HG03565 (cell line): ENCODE measurements around the gene TNKS1BP1.

ENCODE experiments used
- ATAC-seq: cut with Tn5 transposase; IDR thresholded peaks from one replicate; pipeline ENCODE4 v1.9.1; 2021; ENCODE audit warnings: mild to moderate bottlenecking, moderate library complexity; ENCODE audit not compliant: unreplicated experiment

The TNKS1BP1 gene

DNA sequence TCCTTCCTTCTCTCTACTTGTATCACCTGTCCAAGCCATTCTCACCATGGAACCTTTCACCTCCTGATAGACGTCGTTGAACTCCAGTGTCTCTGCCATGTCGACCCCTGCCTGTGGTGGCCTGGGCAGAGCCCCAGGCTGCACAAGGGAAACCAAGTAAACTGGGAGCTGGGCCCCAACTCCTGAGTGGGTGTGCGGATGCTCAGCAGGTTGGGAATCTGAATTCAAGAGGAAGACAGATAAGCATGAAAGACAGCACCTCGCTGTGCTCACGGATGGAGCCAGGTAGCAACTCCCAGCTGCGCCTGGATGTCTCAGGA is 10.2 kb upstream of the TNKS1BP1 start:
- ATAC-seq, result no peak

DNA sequence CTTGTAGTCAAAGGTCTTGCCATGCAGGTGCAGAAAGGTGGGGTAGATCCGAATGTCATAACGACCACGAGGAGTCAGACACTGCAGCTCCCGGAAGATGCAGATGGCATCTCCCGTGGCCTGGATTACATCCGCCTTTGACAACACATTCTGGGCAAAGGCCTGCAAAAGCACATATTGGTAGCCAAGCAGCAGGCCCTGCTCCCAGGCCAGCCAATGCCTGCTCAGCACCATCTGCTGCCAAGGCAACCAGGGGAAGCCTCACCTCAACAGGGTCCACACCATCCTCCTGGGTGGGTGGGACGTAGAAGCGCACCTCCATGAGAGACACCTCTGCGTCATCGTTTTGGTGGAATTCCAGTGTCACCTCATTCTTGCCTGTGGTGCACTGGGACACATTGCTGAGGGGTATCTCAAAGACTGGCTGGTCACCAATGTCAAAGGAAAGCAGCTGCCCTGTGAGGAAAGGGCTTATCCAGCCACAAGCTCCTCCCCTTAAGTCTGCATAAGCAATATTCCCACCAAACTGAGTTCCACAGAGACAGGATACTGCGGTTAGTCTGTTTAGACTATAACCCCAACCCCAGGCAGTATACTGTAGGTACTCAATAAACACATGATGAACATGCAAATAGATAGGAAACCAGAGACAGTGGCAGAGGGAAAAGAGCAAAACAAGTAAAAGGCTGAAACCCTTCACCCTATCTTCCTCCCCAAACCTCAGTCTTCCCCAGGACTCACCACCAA is 8.1 kb upstream of the TNKS1BP1 start:
- ATAC-seq, result no peak

DNA sequence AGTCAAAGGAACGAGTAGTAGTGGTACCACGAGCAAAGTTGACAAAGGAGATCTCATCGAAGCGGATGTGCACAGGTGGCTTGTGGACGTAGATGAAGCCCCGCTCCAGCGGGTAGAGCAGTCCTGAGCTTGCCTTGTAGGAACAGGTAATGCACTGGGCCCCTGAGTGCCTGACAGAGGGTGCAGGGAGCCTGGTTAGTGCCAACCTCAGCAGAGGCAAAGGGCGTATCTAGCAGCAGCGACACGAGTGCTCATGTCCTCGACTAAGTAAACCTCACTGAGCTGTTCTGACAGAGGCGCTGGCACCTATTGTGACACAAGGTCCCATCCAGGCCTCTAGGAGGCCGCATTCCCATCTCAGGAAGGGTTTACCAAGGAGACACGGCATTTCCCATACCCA is 7.0 kb upstream of the TNKS1BP1 start:
- ATAC-seq, result no peak

DNA sequence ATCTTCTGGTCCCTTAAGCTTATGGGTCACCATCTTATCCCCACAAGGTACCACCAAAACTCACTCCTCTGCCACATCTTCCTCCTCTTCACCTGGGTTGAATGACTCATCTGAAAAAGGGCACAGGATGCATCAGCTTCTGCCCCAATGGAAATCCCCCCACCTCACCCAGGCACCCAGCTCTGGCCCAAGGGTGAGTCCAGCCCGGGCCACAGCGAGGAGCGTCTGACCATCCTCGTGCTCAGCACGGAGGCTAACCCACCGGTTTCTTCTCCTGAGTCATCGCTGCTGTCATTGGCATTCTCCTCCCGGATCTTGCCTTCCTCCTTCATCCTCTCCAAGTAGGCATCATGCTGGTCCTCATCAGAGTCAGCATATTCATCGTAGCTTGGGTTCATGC is 5.3 kb upstream of the TNKS1BP1 start:
- ATAC-seq, result no peak

DNA sequence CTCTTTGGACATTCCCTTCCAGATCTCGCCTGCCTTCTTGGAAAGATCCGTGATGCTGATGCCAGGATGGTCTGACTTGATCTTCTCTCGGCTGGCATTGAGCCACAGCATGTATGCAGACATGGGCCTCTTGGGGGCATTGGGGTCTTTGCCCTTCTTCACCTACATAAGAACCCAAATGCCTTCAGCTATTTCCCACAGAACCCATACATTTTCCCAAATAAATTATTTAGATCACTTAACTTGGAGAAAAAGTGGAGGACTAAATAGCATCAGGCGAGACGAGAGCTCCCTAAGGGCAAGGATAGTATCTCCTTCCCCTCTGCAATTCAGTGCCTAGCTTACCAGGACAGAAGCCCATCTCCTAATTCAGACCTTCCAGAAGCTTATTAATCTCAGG is 3.0 kb upstream of the TNKS1BP1 start:
- ATAC-seq, result no peak

DNA sequence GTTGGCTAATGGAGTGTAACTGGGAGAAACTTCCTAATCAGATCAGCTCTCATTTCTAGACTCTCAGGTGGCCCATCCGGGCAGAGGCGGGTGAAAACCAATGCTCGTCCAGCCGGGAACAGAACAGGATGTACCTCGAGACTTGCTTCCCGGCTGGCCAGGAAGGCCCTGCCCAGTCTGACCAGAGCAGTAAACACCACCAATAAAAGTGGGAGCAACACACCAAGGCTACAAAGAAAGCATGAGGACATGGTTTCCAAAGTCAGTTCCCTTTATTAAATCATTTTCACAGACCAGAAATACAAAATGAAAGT is 940 bp upstream of the TNKS1BP1 start:
- no peak for ATAC-seq

GRCh38 chr11:57324154-57324885 is 432 bp downstream of the TNKS1BP1 start:
- ATAC-seq, result no peak

DNA sequence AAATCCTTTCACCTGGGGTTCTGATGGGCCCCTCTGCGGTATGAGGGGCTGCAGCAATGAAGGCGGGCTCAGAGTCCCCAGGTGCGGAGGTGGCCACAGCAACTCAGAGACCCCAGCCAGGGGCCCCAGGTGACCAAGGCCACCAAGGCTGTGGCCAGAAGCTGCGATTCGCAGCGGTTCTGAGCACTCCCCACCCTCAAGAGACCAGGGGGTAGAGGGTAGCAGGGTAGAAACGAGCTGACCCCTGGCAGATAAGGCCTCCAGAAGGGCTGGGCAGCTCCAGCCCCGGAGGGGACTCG is 948 bp downstream of the TNKS1BP1 start:
- no peak for ATAC-seq

DNA sequence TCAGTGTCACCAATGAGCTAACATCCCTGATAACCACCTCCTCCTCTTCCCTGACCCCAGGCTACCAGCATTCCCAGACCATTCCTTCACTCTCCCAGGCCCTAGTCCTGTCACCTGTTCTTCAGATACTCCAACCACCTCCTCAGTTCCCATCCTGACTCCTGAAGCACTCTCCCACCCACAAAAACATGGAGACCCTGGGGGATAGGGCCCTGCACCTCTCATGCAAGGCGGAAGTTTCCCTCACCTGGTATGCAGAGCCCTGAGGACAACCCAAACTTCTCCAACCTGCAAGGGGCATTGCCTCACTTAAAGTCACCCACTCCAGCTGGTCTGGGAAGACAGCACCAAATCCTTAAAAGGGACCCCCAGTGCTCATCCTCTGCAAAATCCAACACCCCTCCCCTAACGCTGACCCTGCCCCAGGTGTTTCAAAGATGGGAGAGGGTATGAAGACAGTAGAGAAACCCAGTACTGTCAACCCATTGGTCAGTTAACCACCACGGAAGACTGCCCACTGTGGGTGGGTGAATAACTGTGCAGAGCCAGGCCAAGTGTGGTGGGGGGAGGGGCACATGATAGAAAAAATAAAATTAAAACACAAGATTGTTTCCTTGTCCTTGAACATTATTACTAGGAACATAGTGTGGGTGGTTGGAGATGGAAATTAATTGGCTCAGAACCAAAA is 1.4 kb downstream of the TNKS1BP1 start:
- no peak for ATAC-seq

DNA sequence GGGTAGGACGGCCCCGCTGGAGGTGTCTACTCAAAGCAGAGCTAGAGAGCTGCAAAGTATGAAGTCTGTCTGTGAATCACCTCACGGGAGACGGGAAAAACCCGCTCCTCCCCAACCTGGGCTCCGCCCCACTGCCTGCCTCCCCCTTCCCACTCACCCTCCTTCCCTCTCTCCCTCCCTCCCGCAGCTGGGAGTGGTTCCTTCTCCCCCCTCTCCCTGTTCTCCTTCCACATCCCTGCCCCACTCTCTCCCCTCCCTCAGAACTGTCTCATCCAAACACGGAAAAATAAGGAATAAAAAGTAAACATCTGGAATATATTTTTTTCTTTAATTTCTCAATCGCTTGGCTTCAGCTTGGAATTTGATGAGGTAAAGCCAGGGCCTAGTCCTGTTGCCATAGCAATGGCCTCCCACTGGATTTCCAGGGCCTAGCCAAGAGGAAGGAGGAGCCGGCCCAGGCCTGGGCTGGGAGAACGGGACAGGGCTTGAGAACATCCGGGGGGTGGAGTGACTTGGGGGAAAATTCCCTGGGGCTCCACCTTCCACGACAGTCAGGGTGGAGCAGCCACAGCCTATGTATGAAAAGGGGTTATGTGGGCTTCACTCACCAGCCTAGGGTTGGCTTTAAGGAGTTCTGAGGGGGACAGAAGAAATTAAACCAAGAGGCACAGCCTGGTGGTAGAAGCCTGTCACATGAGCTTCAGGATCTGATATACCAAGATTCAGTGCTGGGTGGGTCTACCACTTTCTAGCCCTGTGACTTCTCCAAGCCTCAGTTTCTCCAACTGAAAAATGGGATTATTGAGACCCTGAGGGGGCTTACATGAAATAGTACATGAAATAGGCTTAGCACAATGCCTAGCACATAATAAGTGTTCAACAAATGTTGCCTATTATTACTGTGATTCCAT is 2.2 kb downstream of the TNKS1BP1 start:
- no peak for ATAC-seq

GRCh38 chr11:57321388-57322255 is 3.1 kb downstream of the TNKS1BP1 start:
- no peak for ATAC-seq

DNA sequence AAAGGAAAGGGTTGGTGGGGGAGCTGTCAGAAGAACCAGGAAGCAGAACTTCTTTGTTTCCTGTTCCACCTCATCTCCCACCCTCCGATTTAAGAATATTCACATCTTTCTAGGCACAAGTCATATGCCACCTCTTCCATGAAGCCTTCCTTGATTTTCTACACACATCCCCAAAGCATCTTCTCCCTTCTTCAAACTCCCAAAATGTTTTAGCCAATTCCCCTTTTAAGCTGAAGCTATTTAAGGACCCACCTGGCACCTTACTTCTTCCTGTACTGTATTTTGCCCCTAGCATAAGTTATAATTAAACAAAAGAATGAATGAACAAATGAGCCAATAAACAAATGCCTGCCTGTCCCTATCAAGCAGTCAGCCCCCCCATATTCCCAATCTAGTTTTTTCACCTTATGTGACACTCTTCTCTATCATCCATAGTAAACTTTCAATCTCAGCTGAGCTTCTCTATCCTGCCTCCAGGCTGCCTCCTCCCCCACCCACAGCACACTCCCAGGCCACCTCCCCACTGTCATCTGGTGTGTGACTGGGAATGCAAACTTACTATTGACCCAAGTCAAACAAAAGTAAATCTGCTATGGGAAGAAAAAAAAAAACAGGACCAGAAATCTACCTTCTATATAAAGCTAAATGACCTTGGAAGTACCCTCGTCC is 3.9 kb downstream of the TNKS1BP1 start:
- no peak for ATAC-seq

GRCh38 chr11:57320067-57320718 is 4.6 kb downstream of the TNKS1BP1 start:
- ATAC-seq, result no peak

DNA sequence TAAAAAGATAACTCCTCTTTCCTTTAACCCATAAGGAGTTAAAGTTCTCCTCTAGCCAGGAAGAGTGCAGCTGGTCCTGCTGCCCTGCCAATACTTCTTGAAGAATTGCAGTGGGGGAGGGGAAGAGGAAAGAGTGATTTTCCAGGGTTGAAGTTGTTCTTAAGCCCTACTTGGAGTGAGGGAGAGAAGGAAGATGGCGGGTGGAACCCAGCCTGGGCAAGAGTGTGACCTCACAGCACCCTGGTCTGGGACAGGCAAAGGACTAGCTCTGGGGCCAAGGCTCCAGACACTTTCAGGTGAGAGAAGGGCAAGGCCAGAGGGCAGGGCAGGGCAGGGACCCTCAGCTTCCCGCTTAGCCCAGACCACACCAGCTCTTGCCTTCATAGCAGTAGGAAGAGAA is 6.6 kb downstream of the TNKS1BP1 start:
- ATAC-seq, result no peak

DNA sequence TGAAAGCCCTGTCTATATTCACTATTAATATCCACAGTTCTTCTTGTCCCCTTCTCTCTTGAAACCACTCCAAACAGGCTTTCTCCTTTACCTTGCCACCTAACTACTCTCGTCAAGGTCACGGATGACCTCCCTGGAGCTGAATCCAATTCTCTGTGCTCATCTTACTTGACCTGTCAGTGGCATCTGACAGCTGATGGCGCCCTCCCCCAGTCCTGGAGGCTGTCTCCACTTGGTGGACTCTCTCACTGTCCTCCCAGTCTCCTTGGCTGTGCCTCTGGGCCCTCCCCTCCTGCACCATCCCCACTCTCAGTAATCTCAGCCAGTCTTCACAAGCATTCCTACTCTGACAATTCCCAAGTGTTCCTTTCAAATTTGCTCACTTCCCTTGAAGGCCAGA is 8.7 kb downstream of the TNKS1BP1 start:
- no peak for ATAC-seq

- no peak for ATAC-seq
These were observed 9.3 kb downstream of the TNKS1BP1 start for GRCh38 chr11:57315491-57315890.

DNA sequence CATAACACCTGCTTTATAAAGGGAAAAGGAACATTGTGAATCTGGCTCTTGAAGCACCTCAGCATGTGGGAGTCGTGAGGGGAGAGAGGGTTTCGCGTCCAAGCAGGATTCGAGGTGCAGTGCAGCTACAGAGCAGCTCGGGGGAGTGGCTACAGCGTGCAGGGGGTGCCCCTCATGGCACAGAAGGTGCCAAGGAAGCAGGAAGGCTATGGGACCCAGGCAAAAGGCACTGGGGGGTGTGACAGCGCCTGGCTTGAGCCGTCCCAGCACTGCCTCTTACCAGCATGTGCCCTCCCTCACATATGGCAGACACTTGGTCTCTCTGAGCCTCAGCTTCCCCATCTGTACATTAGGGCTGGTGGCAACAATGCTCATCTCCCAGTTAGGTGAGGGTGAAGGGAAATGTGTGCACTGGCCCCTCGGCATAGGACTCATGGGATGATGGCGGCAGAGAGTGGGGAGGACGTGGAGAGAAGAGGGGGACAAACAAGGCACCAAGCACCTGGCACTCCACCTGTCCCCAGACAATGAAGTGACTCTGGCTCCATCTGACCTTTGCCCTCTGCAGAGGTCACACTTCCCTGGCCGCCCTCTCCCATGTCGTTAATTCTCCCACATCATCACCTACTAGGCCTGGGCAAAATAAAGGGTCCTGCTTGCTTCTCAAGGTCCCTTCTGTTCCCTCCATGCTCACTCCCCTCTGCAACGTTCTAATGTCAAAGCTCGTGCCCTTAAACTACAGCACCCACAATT is 10.4 kb downstream of the TNKS1BP1 start:
- ATAC-seq, result no peak

GRCh38 chr11:57313788-57314135 is 11.0 kb downstream of the TNKS1BP1 start:
- ATAC-seq, result no peak
